GM19438 (cell line): ENCODE results near the gene CSF1R.
"Not testable (repeated sequence)": the region's sequence is repeated elsewhere in the genome, so short reads cannot be mapped to it uniquely, and the experiment has no call there.

Experiments
- ATAC-seq: cut with Tn5 transposase; IDR thresholded peaks from one replicate; pipeline ENCODE4 v1.9.1; 2021; ENCODE audit warnings: low read depth; ENCODE audit not compliant: unreplicated experiment

CSF1R gene

DNA sequence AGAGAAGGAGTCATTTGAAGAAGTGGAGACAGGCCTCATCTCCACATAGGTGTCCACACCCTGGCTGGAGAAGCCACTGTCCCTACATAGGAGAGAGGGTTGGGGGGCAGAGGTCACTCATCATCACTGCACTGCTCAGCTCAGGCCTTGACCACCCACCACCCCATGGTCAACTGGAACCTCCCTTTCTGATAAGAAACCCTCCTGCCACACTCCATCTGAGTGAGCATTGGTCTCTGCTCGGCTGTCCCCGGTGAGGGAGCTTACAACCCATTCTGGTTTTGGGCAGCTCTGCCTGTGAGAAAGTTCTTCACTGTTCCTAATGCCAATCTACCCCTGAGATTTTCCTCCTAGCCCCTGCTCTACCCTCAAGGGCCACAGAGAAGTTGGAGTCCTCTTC is 28.8 kb downstream of the CSF1R start:
- no peak for ATAC-seq

GRCh38 chr5:150057052-150057451 is 29.3 kb downstream of the CSF1R start:
- no peak for ATAC-seq

- ATAC-seq = no peak
These were observed 30.3 kb downstream of the CSF1R start for GRCh38 chr5:150056075-150056443.

DNA sequence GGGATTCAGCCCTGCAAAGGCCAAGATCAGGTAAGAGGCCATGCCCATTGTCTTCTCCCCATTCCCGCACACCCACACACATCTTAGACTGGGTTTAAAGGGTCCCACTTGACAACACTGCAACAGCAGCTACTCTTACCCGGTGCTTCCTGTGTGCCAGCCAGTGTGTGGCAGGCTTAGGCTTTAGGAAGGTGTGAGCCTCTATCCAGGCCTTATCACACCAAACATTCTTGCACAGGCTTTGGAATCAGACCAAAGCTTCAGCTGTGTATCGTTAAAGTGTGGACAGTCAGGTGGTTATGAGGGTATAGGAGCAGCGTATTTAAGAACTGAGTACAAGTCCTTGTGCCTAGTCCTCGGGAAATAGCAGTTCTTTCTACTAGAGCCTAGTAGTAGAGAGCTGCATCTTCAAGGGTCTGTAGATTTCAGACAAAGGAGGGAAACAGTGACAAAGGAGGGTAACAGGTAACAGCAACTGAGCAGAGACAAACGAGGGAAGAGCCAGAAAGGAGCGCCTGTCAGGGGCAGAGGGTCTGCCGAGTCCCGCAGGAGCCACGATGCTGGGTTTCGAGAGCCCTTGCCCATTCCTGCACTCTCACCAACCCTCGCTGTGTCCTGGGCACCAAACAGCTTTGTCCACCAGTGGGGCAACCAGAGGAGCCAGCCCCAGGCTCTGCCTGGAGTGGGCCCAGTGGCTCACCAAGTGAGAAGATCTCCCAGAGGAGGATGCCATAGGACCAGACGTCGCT is 30.9 kb downstream of the CSF1R start:
- no peak for ATAC-seq

- ATAC-seq = no peak
These were observed 31.8 kb downstream of the CSF1R start for GRCh38 chr5:150054569-150054968.

- no peak for ATAC-seq
These were observed 32.5 kb downstream of the CSF1R start for GRCh38 chr5:150053713-150054392.

- ATAC-seq = no peak
These were observed 33.2 kb downstream of the CSF1R start for GRCh38 chr5:150052956-150053712.

DNA sequence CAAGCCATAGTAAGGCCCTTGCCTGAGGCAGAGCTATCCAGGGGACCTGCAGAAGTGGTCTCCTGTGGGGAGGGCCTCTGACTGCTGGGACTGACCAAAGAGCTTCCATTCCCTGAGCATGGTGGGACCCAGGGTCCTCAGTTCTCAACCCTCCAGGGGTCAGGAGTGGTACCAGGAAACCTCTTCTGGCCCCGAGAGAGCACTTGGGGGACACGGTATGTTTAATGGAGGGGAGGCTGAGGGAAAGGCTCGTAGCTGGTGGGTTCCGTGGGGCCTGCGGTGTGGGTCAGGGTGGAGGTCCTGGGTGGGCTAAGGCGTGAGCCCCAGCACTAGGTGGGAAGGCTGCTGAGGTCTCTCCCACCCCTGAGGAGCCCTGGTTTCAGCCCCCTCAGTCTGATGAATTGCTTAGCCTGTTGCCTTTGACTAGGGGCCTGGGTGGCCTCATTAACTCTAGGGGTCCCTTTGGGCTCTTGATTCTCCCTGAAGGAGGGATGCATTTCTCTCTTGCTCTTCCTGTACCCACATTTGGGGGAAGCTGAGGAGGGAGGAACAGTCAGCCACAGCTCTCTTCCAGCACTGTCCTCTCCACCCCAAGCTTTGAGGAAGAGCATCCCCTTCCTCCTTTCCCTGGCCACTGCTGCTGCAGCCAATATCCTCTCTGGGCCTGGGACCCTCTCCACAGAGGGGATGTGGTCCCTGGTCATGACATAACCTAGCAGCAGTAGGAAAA is 34.0 kb downstream of the CSF1R start:
- no peak for ATAC-seq

GRCh38 chr5:150051657-150052195 is 34.6 kb downstream of the CSF1R start:
- no peak for ATAC-seq

DNA sequence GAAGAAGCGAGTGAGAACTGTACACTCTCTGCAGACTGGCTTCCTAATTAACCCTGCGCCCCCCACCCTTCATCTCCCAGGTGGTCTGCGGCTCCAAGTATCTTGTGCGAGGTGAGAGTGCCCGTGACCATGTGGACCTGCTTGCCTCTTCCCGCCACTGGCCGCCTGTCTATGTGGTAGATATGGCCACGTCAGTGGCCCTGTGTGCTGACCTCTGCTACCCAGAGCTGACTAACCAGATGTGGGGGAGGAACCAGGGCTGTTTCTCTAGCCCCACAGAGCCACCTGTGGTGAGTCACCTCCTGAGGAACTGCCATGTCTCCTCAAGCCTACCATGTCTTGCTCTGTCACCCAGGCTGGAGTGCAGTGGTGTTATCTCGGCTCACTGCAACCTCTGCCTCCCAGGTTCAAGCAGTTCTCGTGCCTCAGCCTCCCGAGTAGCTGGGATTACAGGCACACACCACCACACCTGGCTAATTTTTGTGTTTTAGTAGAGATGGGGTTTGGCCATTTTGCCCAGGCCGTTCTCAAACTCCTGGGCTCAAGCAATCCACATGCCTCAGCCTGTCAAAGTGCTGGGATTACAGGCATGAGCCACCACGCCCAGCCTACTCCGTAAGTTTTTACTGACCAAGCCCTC is 36.1 kb downstream of the CSF1R start:
- ATAC-seq = not testable (repeated sequence)

GRCh38 chr5:150046031-150046430 is 40.3 kb downstream of the CSF1R start:
- no peak for ATAC-seq

GRCh38 chr5:150045549-150045948 is 40.8 kb downstream of the CSF1R start:
- no peak for ATAC-seq

GRCh38 chr5:150044712-150045111 is 41.6 kb downstream of the CSF1R start:
- no peak for ATAC-seq

GRCh38 chr5:150044329-150044681 is 42.0 kb downstream of the CSF1R start:
- no peak for ATAC-seq

GRCh38 chr5:150043657-150044328 is 42.6 kb downstream of the CSF1R start:
- ATAC-seq = no peak

- ATAC-seq = no peak
These were observed 43.9 kb downstream of the CSF1R start for GRCh38 chr5:150042459-150042858.

DNA sequence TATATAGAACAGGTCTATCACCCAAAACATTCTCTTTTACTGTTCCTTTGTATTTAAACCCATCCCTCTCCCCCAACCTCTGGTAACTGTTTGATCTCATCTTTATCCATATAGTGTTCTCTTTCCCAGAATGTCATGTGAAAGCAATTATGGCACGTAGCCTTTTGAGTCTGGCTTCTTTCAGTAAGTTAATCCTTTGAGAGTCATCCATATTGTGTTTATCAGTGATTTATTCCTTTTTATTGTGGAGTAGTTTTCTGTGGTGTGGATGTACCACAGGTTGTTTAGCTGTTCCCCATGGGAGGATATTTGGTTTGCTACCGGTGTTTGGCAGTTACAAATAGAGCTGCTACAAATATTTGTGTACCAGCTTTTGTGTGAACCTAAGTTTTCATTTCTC is 47.8 kb downstream of the CSF1R start:
- ATAC-seq = no peak

- no peak for ATAC-seq
These were observed 49.8 kb downstream of the CSF1R start for GRCh38 chr5:150036513-150036912.

- peak; percentile 94 for ATAC-seq
These were observed 51.0 kb downstream of the CSF1R start for GRCh38 chr5:150035139-150035895.
